GM18508 (cell line): ENCODE measurements around the gene SMOC2.
"Not testable (repeated sequence)": the region's sequence is repeated elsewhere in the genome, so short reads cannot be mapped to it uniquely, and the experiment has no call there.

Experiments used
- ATAC-seq: cut with Tn5 transposase; IDR thresholded peaks from one replicate; pipeline ENCODE4 v1.9.1; 2021; ENCODE audit warnings: moderate number of reproducible peaks; ENCODE audit not compliant: insufficient read depth, unreplicated experiment

The SMOC2 gene

DNA sequence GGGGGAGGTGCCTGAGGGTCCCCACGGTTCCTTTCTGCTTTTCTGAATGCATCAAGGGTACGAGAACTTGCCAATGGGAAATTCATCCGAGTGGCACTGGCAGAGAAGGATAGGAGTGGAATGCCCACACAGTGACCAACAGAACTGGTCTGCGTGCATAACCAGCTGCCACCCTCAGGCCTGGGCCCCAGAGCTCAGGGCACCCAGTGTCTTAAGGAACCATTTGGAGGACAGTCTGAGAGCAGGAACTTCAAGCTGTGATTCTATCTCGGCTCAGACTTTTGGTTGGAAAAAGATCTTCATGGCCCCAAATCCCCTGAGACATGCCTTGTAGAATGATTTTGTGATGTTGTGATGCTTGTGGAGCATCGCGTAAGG, 226.4 kb downstream of the SMOC2 start:
- ATAC-seq: no peak

DNA sequence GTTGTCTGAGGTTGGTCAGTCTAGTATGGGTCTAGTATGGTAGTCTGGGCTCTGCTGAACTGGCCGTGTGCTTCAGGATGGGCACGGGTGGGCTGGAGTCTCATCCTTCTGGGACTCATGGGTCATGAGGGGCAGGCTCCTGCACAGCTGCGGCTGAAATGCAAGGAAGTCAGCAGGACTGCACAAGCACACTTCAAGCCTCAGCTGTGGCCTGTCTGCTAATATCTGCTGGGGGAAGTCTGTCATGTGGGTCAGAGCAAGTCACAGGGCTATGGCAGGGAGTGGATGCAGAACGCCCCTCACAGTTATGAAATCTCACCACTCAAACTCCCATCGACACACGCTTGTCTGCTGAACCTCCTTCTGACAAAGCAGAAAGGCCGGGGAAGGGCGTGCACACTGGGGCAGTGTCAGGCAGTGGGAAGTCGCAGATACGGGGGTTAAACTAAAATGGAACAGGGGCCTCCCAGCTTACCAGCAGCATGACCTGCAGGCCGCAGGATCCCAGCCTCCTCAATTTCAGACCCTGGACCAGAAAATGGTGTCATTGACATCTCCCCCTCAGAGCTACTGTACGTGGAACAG, 229.5 kb downstream of the SMOC2 start:
- no peak for ATAC-seq

DNA sequence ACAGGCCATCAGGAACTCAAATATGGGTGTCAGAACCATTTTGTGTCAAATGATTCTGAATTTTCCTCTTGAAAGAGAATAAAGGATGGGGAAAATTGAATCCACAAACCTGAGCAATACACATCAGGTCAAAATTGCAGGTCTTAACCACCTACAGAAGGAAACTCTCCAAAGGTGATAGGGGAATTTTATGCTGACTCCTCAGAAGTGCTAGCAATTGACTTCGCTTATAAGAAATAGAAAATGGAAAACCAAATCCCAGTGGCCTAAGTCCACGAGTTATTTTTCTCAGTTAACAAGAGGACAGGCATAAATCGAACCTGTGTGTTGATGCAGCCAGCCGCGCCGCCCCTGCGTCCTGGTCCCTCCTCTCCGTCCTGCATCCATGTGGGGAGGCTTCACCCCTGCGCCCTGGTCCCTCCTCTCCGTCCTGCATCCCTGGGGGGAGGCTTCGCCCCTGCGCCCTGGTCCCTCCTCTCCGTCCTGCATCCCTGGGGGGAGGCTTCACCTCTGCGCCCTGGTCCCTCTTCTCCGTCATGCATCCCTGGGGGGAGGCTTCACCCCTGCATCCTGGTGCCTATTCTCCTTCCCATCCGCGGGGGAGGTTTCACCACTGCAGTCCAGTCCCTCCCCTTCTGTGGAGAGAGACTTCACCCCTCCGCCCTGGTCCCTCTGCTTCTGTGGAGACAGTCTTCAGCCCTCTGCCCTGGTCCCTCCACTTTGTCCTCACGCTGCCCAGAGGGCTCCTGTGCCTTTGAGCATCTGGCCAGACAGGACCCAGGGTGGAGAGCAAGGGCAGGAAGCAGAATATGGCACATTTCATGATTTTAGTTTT, 230.3 kb downstream of the SMOC2 start:
- no peak for ATAC-seq

DNA sequence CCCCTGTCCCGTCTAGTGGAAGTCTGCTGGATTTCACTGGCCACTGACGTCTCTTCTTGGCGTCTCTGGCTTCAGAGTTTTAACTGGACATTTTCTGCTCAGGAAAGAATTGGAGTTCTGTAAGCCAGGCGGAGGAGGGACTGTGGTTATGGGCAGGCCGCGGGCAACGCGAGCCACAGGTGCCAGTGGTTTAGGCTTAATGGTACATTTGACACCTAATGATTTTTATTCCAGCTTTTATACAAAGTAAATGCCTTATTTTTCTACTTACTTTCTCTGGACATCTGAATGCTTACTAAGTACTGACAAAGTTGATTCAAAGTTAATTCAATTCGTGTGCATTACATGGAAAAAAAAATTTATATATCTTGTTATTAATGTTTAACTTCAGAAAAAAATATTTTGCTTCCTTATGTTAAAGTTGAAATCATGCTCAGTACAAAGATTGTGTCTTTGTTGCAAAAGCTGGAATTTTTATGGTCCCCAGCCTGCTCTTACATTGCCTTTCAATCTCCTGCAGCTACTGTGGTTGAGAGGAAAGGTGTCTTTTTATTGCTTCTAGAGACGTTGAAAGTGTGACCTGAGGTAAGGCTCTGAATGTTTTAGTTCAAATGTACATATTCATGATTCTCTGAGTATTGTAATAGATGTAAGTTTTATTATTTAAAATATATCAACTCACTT, 231.0 kb downstream of the SMOC2 start:
- no peak for ATAC-seq

DNA sequence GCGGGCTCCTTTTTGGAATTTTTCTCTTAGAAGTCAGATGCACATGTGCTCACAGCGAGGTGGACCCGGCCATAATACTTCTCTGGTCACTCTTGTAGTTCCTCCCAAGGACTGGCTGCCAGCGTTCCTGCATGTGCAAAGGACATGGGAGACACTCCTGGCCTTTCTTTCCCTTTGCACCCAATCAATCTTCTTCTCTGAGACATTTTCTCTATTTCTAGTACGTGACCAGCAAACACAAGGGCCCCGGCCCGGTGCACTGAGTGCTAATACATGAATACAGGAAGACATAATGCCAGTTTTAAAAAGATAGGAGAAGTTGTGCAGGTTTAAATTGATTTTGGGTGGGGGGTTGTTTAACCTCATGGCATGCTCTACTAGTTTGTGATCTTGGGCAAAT, 233.6 kb downstream of the SMOC2 start:
- no peak for ATAC-seq

DNA sequence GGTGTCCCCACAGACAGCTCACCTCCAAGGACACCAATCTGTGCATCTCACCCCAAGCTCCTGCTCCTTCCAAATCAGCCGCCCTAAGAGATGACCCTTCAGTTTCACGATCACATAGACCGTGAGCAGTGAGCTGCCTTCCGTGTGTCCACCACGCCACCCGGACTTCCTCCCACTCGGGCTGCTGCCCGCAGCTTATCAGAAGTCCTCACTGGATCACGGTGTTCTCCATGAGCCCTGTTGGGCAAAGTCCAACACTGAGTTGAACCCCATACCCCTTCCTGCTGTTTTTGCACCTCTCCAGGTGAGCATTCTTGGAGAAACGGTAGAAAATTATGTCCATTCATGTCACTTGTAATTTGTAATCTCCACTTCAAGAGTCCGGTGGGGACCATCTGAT, 234.4 kb downstream of the SMOC2 start:
- ATAC-seq: no peak

DNA sequence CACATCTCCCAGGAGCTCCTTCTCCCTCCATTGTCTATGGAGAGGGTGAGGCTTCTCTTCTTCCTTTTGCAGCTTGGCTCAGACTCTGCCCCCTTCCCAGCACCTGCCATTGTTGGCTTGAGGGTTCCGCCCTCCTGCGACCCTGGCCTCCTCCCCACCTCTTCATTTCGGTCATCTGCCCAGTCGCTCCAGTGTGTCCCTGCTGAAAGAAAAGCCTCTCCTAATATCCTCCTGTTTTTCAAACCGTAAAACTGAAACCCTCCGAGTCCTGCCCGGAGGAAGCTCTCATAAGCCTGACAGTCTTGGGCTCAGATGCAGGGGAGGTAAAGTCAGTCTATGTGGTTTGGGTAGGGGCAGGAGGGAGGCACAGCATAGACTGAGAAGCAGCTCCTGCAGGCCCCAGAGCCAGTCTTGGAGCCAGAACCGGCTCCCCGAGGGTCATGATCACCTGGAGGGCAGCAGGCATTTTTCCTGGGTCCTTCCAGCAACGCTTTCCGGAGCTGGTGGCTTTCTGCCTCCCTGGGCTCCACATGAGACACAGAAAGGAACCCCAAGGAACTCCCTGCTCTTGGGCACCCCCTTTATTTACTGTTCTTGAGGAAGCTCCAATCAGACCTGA, 235.1 kb downstream of the SMOC2 start:
- no peak for ATAC-seq

DNA sequence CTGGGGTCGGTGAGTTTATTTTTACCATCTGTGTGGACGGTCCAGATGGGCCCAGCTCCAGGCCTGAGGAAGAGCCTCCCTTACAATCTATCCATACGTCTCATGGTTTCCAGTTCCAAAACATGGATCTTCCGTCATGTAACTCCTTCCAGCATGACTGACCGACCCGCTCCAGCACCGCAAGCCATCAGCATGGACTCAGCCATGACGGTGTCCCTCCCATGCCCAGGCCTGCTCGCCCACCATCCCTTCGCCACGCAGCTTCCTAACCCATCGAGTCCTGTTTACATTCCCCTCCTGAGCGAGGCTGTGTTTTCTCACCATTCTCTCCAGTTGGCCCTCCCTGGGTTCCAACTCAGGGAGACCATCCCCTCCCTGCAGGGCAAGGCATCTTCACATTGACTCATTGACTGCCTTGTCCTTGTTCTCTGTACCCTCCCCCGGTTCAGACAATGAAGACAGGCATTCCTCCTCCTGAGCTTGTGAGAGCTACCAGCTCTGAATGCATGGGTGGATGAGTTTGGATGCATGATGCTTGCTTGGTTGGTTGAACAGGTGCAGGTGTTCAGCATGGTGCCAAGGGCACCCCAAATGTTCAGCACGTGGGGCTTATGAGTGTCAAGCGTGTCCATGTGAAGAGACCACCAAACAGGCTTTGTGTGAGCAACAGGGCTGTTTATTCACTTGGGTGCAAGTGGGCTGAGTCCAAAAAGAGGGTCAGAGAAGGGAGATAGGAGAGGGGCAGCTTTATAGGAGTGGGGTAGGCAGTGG, 235.8 kb downstream of the SMOC2 start:
- no peak for ATAC-seq

DNA sequence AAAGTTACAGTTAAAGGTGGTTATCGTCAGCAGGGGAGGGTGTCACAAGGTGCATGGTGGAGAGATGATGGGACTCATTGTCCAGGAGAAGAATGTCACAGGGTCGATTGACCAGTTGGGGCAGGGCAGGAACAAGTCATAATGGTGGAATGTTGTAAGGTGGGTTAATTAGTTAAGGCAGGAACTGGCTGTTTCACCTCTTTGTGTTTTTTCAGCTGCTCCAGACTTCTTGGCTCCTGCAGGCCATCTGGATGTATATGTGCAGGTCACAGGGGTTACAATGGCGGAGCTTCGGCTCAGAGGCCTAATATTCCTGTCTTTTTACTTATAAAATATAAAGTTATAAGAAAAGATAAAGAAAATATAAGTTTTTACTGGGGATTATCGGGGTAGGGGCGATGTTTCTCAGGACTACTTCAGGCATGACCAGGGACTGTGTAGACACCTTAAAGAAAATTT, 236.4 kb downstream of the SMOC2 start:
- ATAC-seq: not testable (repeated sequence)

DNA sequence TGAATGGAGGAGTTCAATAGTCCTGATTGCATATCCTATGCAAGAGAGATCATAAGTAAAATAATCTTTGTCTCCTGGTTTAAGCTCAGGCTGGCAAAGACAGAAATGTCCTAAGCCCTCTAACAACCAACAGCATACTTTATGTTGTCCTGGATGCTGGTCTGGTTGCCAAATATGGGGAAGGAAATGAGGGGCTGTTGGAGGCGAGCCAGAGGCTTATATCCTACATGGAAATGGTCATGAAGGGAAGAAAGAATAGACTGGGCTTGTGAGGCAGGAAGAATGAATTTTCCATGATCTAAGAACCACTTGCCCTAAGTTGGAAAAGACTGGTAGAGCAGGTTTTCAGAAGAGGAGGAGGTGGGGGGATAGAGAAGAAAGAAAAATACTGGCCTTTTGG, 237.1 kb downstream of the SMOC2 start:
- ATAC-seq: no peak

DNA sequence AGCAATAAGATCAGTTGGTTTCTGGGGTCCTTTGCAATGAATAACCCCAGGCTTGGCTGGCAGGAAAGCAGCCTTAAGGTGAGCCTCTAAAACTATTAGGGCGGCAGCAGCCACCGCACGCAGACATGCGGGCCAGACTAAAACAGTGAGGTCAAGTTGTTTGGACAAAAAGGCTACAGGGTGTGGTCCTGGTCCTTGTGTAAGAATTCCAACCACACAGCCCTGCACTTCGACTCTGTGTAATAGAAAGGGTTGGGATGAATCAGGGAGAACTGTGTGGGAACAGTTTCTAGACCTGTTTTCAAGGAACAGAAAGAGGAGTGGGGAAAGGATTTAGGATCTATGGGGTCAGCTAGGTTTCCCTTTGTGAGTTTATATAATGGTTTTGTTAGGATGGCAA, 237.6 kb downstream of the SMOC2 start:
- no peak for ATAC-seq

DNA sequence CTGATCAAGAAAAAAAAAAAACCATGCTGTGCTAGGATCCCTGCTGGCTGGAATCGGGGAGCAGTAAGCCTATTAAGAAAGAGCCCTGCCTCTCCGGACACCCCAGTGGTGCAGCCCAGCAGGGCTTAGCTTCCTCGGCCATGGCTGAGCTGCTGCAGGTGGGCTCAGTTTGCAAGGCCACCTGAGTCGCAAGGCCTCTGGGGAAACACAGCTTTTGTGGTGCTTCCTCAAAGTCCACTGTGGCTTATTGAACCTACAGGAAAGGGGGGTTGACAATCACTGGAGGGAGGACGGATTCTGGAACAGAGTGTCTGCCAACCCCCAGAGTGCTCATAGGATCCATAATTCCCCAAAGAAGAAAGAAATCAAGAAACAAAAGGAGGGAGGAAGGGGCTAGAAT, 240.8 kb downstream of the SMOC2 start:
- ATAC-seq: no peak

DNA sequence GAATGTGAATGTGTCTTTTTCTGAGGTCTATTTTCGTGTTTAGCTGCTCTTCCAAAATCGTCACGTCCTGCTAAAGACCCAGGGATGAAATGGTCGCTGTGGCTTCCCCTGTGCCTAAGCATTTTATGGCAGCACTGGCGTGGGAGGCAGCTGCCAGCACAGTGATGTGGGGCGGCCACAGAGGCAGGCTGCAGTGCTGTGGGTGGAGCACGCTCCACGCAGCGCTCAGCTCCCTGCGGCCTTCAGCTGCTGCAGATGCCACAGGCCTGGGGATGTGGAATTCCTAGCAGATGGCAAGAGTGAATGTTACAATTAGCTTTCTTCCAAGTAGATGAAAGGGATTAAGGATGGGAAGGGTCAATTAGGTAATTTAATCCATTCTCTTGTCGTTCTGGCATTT, 242.6 kb downstream of the SMOC2 start:
- no peak for ATAC-seq

DNA sequence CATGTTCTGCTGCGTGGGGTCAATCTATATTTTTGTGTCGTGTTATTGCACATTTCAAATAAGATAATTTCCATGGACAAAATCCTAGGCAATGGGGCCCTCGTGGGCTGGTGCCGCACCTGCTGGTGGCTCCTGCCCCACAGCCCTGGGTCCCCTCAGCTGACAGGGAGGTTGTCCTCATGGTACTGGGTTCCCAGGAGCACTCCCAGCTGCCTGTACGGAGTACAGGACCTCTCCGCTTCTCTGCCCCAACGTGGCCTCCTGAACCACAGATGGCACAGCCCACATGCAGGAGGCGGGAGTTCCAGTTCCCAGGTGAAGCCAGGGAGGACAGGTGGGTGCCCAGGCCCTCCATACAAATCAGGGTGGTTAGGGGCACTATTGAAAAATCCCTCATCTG, 243.5 kb downstream of the SMOC2 start:
- no peak for ATAC-seq

DNA sequence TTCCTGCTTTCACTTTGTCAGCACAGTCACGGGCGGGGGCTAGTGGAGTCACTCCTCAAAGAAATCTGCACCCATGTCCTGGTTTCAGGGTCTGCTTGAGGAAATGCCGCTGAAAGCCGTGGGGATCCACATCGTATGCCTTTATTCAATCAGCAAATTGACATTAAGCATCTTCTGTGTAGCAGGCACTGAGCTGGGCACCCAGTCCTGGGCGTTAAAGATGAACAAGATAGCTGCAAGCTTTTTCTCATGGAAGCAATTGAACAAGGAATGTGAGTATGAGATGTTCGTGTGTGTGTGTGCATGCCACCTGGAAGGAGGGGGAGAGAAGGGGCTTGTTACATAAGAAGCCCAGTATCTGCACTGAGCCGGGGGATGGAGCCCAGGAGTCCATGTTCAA, 243.9 kb downstream of the SMOC2 start:
- ATAC-seq: no peak

DNA sequence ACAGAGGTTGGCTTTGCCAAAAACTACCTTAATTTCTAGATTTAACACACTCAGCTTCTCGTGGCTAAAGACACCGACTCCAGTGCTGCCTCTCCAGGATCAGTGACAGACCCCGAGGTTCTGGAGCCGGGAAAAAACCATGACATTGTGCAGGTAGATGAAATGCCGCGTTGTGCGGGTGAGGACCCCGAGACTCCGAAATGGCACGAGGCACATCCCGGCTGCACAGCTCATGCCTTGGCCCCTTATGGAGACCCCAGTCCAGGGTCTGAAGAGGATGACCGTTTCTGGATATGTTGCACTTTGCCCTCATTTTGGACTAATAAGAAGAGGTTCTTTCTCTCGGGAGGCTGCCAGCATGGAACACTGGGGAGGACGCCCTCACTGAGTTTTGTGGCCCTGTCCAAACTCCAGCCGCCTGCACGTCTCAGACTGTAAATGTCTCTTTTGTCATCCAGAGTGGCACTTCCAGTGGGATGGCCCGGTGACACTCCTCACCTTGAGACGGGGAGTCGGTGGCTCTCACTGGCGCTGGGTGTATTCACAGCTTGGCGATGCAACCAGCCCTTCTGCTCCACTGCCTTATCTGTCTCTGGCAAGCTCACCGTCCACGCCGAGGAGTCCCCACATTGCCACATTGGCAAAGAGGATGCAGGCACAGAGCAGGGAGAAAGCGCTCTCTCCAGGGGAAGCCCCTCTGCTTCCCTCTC, 245.2 kb downstream of the SMOC2 start:
- ATAC-seq: no peak

DNA sequence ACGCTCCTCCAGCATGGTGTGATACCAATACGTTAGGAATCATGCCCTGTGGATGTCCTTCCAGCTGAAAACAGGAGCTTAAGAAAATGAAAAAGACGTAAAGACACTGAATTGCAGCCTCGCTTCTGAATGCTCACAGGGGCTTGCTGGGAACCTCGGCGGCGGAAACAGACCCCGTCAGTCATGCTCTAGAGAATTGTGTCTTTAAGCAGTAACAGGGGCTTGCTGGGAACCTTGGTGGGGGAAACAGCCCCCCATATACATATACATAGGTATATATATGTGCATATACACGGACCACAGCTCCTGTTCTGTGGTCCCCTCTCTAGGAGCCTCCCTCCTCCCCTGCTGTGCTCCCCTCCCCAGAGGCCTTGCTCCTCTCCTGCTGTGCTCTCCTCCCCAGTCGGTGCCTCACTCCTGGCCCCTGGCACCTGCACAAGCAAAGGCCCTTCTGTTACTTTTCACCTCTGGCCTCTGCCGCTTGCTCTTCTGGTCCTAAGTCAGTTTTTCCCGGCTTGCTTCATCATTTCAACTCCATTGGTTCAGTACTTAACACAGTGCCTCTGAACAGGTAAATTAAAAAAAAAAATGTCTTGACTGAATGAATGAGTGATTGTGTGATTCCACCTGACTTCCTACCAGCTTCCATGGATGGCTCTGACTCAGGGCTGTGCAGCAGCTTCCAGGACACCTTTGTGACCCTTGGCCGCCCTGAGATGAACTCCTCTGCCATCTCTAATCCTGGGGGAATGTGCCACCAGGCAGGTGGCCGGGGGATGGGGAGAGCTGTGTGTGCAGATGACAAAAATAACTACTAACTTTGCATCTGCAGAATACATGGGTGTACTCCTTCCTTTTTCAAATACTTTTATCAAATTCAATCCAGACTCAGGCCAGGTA, 246.1 kb downstream of the SMOC2 start:
- ATAC-seq: no peak

DNA sequence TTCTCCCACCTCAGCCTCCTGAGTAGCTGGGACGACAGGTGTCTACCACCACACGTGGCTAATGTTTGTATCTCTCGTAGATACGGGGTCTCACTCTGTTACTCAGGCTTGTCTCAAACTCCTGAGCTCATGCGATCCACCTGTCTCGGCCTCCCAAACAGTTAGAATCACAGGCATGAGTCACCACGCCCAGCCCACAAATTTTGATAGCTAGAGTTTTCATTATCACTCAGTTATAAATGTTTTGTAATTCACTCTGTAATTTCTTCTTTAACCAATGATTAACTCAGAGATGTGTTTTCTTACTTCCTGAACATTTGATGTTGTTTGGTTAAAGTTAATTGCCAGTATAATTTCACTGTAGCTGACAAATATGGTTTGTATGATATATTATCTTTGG, 249.3 kb downstream of the SMOC2 start:
- ATAC-seq: no peak

DNA sequence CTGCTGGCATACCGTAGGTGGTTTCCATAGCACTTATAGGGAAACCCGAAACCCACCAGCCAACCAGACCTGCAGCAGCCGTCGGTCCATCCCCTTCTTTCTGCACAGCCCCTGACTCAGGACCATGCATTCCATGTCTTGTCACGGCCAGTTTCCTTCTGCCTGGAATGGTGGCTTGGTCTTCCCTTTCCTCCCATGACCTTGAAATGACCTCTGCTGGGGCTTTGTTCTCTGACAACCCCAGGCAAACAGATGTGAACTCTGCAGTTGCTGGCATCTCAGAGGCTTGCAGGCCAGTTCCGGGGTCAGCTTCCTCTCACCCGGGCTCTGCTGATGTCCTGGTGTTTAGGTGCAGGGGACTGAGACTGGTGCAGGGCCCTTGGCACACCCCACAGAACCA, 250.8 kb downstream of the SMOC2 start:
- no peak for ATAC-seq
